ENCODE measurements around the gene ENOX1.

DNA sequence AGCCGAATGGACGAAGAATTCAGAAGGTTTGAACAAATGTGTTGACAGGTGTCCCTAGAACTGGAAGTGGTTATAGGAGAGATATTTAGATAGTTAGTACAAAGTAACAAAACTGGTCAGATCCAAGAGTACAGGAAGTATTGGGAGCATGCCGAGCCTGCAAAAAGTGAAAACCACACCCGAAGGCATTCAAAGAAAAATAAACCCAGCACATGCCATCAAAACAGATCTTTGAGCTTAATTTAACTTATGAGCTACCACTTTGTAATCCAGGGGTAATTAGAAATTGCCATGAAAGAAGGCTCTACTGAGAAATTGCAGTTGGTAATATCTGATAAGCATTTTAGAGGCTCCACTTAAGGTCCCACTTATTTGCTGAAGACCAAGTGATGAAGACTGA lies 549.2 kb downstream of the ENOX1 start:
- TF ChIP-seq, protein P1, sequence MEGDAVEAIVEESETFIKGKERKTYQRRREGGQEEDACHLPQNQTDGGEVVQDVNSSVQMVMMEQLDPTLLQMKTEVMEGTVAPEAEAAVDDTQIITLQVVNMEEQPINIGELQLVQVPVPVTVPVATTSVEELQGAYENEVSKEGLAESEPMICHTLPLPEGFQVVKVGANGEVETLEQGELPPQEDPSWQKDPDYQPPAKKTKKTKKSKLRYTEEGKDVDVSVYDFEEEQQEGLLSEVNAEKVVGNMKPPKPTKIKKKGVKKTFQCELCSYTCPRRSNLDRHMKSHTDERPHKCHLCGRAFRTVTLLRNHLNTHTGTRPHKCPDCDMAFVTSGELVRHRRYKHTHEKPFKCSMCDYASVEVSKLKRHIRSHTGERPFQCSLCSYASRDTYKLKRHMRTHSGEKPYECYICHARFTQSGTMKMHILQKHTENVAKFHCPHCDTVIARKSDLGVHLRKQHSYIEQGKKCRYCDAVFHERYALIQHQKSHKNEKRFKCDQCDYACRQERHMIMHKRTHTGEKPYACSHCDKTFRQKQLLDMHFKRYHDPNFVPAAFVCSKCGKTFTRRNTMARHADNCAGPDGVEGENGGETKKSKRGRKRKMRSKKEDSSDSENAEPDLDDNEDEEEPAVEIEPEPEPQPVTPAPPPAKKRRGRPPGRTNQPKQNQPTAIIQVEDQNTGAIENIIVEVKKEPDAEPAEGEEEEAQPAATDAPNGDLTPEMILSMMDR (tag by site-specific recombination; IDR thresholded peaks at IDR 0.05) = no peak
- no peak for TF ChIP-seq ZNF10 (tag by site-specific recombination; IDR thresholded peaks at IDR 0.05)
- TF ChIP-seq ZNF274 (IDR thresholded peaks at IDR 0.05; ENCODE audit: low read length) = no peak
- TF ChIP-seq ZNF274 (tag by site-specific recombination; IDR thresholded peaks at IDR 0.05; ENCODE audit: borderline replicate concordance) = no peak
- TF ChIP-seq, protein P2, sequence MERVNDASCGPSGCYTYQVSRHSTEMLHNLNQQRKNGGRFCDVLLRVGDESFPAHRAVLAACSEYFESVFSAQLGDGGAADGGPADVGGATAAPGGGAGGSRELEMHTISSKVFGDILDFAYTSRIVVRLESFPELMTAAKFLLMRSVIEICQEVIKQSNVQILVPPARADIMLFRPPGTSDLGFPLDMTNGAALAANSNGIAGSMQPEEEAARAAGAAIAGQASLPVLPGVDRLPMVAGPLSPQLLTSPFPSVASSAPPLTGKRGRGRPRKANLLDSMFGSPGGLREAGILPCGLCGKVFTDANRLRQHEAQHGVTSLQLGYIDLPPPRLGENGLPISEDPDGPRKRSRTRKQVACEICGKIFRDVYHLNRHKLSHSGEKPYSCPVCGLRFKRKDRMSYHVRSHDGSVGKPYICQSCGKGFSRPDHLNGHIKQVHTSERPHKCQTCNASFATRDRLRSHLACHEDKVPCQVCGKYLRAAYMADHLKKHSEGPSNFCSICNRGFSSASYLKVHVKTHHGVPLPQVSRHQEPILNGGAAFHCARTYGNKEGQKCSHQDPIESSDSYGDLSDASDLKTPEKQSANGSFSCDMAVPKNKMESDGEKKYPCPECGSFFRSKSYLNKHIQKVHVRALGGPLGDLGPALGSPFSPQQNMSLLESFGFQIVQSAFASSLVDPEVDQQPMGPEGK (tag by site-specific recombination; IDR thresholded peaks at IDR 0.05) = no peak
- no peak for TF ChIP-seq ZNF510 (tag by site-specific recombination; IDR thresholded peaks at IDR 0.05; ENCODE audit: insufficient replicate concordance)

Data from HEK293 (cell line).